HepG2 (cell line): Measurements from ENCODE around the gene CMTM8. TPM values are rescaled to one million over a fixed set of nuclear protein-coding genes. Genes with fewer than 3 reads are reported as not detected.

Experiments used
- DMAP1 ChIP-seq: IDR thresholded peaks from 2 replicates; pipeline ENCODE4 v1.6.1; 2016
- DRAP1 ChIP-seq: IDR thresholded peaks from 2 replicates; pipeline ENCODE4 v1.6.1; 2016; ENCODE audit warnings: missing genetic modification reagents, missing compliant biosample characterization
- FOXC1 ChIP-seq: sonication (generic); formaldehyde crosslinking; IDR thresholded peaks from 2 replicates; pipeline ENCODE4 v1.8.0; 2022; ENCODE audit warnings: mild to moderate bottlenecking, missing genetic modification reagents, borderline replicate concordance
- JDP2 ChIP-seq: sonication (generic); formaldehyde crosslinking; IDR thresholded peaks from 2 replicates; pipeline ENCODE4 v1.8.1; 2022; ENCODE audit warnings: missing genetic modification reagents, borderline replicate concordance
- NONO ChIP-seq, 2 experiments: fragments of 450-650 bp in 1 of 2; sonication (generic) in 1 of 2; formaldehyde crosslinking in 1 of 2; IDR thresholded peaks in 1 of 2; conservative IDR thresholded peaks in 1 of 2; 2 replicates each; pipeline versions ENCODE4 v1.6.1 to v1.8.0; 2017 to 2022; ENCODE audit warnings: mild to moderate bottlenecking in 1 of 2, missing genetic modification reagents in 1 of 2, moderate library complexity in 1 of 2
- PITX1 ChIP-seq: sonication (generic); formaldehyde crosslinking; IDR thresholded peaks from 2 replicates; pipeline ENCODE4 v1.5.1; 2020; ENCODE audit warnings: mild to moderate bottlenecking, missing genetic modification reagents
- PTBP1 ChIP-seq: fragments of 200-400 bp; formaldehyde crosslinking; IDR thresholded peaks from 2 replicates; pipeline ENCODE4 v1.6.1; 2018; ENCODE audit warnings: low read length, low read depth; ENCODE audit not compliant: poor library complexity, severe bottlenecking
- SP1 ChIP-seq, 2 experiments: fragments of 450-650 bp in 1 of 2; sonication (generic) in 1 of 2; formaldehyde crosslinking in 1 of 2; IDR thresholded peaks; 2 replicates each; pipeline versions ENCODE4 v1.4.0 to v1.6.1; 2016 to 2020; ENCODE audit warnings: missing genetic modification reagents in 1 of 2
- SRSF9 ChIP-seq: fragments of 200-400 bp; formaldehyde crosslinking; IDR thresholded peaks from 2 replicates; pipeline ENCODE4 v1.6.1; 2018; ENCODE audit warnings: borderline replicate concordance, mild to moderate bottlenecking, low read depth, low read length; ENCODE audit not compliant: insufficient read depth, poor library complexity, severe bottlenecking
- TCF7 ChIP-seq: sonication (generic); IDR thresholded peaks from 2 replicates; pipeline ENCODE4 v1.6.1; 2016; ENCODE audit warnings: antibody characterized with exemption, low read depth
- TP53 ChIP-seq: sonication (generic); formaldehyde crosslinking; conservative IDR thresholded peaks from 2 replicates; pipeline ENCODE4 v1.4.0; 2020; ENCODE audit warnings: missing genetic modification reagents
- ZBTB33 ChIP-seq: sonication (generic); formaldehyde crosslinking; IDR thresholded peaks from 2 replicates; pipeline ENCODE4 v1.4.0; 2020; ENCODE audit warnings: missing genetic modification reagents
- ZBTB42 ChIP-seq: sonication (generic); formaldehyde crosslinking; IDR thresholded peaks from 2 replicates; pipeline ENCODE4 v1.5.0; 2020; ENCODE audit warnings: mild to moderate bottlenecking, missing genetic modification reagents
- ZFP36 ChIP-seq: fragments of 150-350 bp; IDR thresholded peaks from 2 replicates; pipeline ENCODE4 v1.6.1; 2018; ENCODE audit warnings: borderline replicate concordance, low read length, low read depth; ENCODE audit not compliant: partially characterized antibody
- ZNF18 ChIP-seq: sonication (generic); formaldehyde crosslinking; IDR thresholded peaks from 2 replicates; pipeline ENCODE4 v1.8.0; 2022; ENCODE audit warnings: mild to moderate bottlenecking, missing genetic modification reagents; ENCODE audit not compliant: insufficient replicate concordance
- ZNF362 ChIP-seq: sonication (generic); formaldehyde crosslinking; IDR thresholded peaks from 2 replicates; pipeline ENCODE4 v1.4.0; 2020; ENCODE audit warnings: missing genetic modification reagents, mild to moderate bottlenecking, borderline replicate concordance
- ZNF570 ChIP-seq: sonication (generic); formaldehyde crosslinking; IDR thresholded peaks from 2 replicates; pipeline ENCODE4 v1.4.0; 2020; ENCODE audit warnings: mild to moderate bottlenecking, missing genetic modification reagents, borderline replicate concordance
- ZXDC ChIP-seq: sonication (generic); formaldehyde crosslinking; IDR thresholded peaks from 2 replicates; pipeline ENCODE4 v1.5.0; 2020; ENCODE audit warnings: mild to moderate bottlenecking, missing genetic modification reagents
- polyA plus RNA-seq, 8 experiments: library from polyadenylated mRNA; depleted of rRNA in 3 of 8; stranded (reverse) in 7 of 8; unstranded in 1 of 8; fragments of >200 nt; fragmentation: Illumina TruSeq in 4 of 8; extraction: Trizol in 4 of 8; gene quantifications; 2 replicates each; pipeline versions ENCODE4 v1.2.1 to v1.2.3, GENCODE V29; 2011 to 2016; ENCODE audit warnings: low read depth in 4 of 8, missing spikeins in 1 of 8, mixed read lengths in 1 of 8; ENCODE audit not compliant: insufficient read depth in 1 of 8
- total RNA-seq, 5 experiments: library from RNA; depleted of rRNA; stranded (reverse); fragments of >200 nt; fragmentation: Illumina TruSeq; extraction: Trizol; gene quantifications; 2 replicates each; pipeline ENCODE4 v1.2.3, GENCODE V29; 2016; ENCODE audit warnings: low read depth in 1 of 5

CMTM8 gene
- total and polyA plus RNA-seq, 2 of the 13 experiments (the other 11 are each of a cell fraction or from before 2014, with no cell fraction given), result 8.9 to 15.8 TPM

- TF ChIP-seq NONO (IDR thresholded peaks at IDR 0.05), result no peak
- TF ChIP-seq NONO (CRISPR knock-in tag; conservative IDR thresholded peaks at IDR 0.05), result peak; percentile 65; the same call in 1 of the 2 replicates
- peak; percentile 79; the same call in 1 of the 2 replicates for TF ChIP-seq FOXC1 (CRISPR knock-in tag)
- TF ChIP-seq ZFP36, result no peak
- peak; percentile 5; the same call in 1 of the 2 replicates for TF ChIP-seq ZBTB33
- TF ChIP-seq TP53, result 0 out of 2 replicates have a peak, but pooled peaks have one; percentile 43
- TF ChIP-seq DMAP1 (CRISPR knock-in tag), result peak; percentile 91
- TF ChIP-seq SP1 (IDR thresholded peaks at IDR 0.05), result no peak
- TF ChIP-seq SP1 (CRISPR knock-in tag; IDR thresholded peaks at IDR 0.05), result no peak
- no peak for TF ChIP-seq SRSF9
- TF ChIP-seq PITX1, result peak; percentile 32; the same call in 1 of the 2 replicates
- TF ChIP-seq PTBP1, result no peak
- TF ChIP-seq ZBTB42 (CRISPR knock-in tag), result no peak; the same call in 1 of the 2 replicates
- TF ChIP-seq ZNF18 (CRISPR knock-in tag), result peak; percentile 82
- no peak for TF ChIP-seq ZNF570 (CRISPR knock-in tag)
- peak; percentile 81; the same call in 1 of the 2 replicates for TF ChIP-seq ZXDC (CRISPR knock-in tag)
- 0 out of 2 replicates have a peak, but pooled peaks have one; percentile 46 for TF ChIP-seq DRAP1 (CRISPR knock-in tag)
- peak; percentile 45; the same call in 1 of the 2 replicates for TF ChIP-seq ZNF362 (CRISPR knock-in tag)
- TF ChIP-seq JDP2, result no peak
- no peak for TF ChIP-seq TCF7
These were observed 163.1 kb downstream of the CMTM8 start (continued) for GRCh38 chr3:32401556-32402081.
